GM10266 (cell line): Measurements from ENCODE around the gene DNMT3B.
"Not testable (repeated sequence)": the region's sequence is repeated elsewhere in the genome, so short reads cannot be mapped to it uniquely, and the experiment has no call there.

ENCODE experiments used
- DNase-seq: peaks from one replicate; pipeline ENCODE4 v3.0.0; 2012; ENCODE audit errors: extremely low spot score
- CTCF ChIP-seq: IDR thresholded peaks from 2 replicates; pipeline ENCODE4 v1.5.1; 2012; ENCODE audit warnings: mild to moderate bottlenecking, low read depth; ENCODE audit not compliant: control insufficient read depth, insufficient read depth; ENCODE audit errors: missing control alignments

DNMT3B gene

GRCh38 chr20:32753731-32754130, 8.5 kb upstream of the DNMT3B start:
- TF ChIP-seq CTCF: no peak
- no peak for DNase-seq

- no peak for TF ChIP-seq CTCF
These were observed 6.0 kb upstream of the DNMT3B start for GRCh38 chr20:32756156-32756555.

GRCh38 chr20:32761417-32761830, 761 bp upstream of the DNMT3B start:
- no peak for DNase-seq
- no peak for TF ChIP-seq CTCF

More at GRCh38 chr20:32756156-32756555, 6.0 kb upstream of the DNMT3B start:
- DNase-seq: no peak

- peak; percentile 57 for DNase-seq
These were observed 593 bp downstream of the DNMT3B start for GRCh38 chr20:32762754-32763201.

GRCh38 chr20:32763202-32764004, 1.2 kb downstream of the DNMT3B start:
- no peak for TF ChIP-seq CTCF
- peak; percentile 47 for DNase-seq

More at GRCh38 chr20:32762754-32763201, 593 bp downstream of the DNMT3B start:
- no peak for TF ChIP-seq CTCF

- no peak for TF ChIP-seq CTCF
- DNase-seq: no peak
These were observed 2.1 kb downstream of the DNMT3B start for GRCh38 chr20:32764005-32764960.

GRCh38 chr20:32765230-32765875, 3.2 kb downstream of the DNMT3B start:
- not testable (repeated sequence) for DNase-seq
